PC-9 (cell line): Measurements from ENCODE around the gene SCYGR3.

ENCODE experiments used
- CTCF ChIP-seq: fragments of 200-600 bp; sonication (generic); conservative IDR thresholded peaks from 2 replicates; pipeline ENCODE4 v1.6.1; 2017; ENCODE audit warnings: mixed run types, antibody characterized with exemption, mild to moderate bottlenecking, moderate library complexity
- EZH2 ChIP-seq: fragments of 200-600 bp; sonication (generic); IDR thresholded peaks from 2 replicates; pipeline ENCODE4 v1.8.0; 2017; ENCODE audit warnings: antibody characterized with exemption, low read depth

GRCh38 chr2:227610123-227610522 is 4.5 kb downstream of the SCYGR3 start:
- TF ChIP-seq CTCF, result no peak
- TF ChIP-seq EZH2, result no peak
